GM21529 (cell line): ENCODE data around the gene SAMD1.
A peak's percentile ranks its signal among the peaks of the same experiment; 100 is the strongest.

Experiments used
- ATAC-seq: cut with Tn5 transposase; IDR thresholded peaks from one replicate; pipeline ENCODE4 v1.9.1; 2021; ENCODE audit not compliant: unreplicated experiment

The SAMD1 gene

DNA sequence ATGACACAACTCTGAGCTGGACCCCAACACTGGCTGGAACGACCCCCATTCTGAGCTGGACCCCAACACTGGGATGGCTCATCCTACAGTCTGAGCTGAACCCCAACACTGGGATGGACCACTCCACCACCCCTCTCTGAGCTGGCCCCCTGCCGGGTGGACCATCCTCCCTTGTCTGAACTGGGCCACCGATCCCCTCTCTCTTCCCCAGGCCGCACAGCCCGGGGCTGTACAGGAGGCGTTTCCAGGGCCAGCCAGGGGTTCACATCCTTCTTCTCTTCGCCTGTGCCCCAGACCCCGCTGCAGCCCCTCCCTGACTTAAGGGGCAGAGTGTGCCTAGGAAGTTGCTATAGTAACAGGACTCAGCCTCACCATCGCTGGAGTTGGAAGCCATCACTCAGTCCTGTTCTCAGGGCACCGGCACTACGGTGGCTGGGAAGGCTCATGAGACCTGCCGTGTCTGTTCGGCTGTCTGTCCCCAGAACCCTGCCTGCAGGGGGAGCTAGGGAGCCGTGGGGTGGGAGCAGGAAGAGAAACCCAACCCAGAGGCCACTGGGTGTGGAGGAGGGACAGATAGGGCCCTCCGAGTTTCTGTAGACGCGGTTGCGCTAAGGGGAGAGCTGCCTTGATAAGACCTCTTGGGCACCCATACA, 23.3 kb upstream of the SAMD1 start:
- ATAC-seq = no peak

GRCh38 chr19:14112809-14113385, 22.3 kb upstream of the SAMD1 start:
- no peak for ATAC-seq

DNA sequence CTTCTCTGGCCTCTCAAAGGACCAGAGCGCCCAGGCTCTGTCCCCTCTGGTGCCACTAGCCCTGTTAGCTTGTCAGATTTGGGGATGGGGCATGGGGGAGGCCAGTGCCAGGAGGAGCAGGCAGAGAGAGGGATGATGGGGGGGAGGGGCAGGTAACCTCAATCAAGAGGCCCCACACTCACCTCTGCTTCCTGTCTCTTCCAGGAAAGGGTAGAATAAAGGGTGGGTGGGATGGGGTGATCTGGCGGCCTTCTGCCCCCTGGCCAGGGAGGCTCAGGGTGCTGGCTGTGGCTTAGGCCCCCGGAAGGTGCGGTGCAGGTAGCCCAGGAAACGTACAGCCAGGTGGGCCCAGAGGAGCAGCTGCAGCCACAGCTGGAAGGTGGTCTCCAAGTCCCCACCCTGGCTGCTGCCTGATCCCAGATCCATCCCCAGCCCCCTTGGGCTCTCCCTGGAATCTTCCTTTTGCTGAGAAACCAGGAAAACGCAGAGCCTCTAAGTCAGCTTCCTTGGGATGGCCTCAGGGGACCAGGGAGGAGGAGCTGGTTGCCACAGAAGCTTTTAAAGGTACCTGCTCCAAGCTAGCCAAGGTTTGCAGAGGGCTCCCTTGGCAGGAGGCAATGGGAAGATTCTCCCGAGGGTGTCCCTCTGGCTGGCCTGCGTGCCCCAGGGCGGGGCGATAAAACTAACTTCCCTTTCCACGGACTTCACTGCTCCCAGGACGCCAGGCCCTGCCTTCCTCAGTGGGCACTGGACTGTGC, 21.7 kb upstream of the SAMD1 start:
- no peak for ATAC-seq

GRCh38 chr19:14111486-14111885, 20.9 kb upstream of the SAMD1 start:
- ATAC-seq = no peak

GRCh38 chr19:14110650-14111049, 20.1 kb upstream of the SAMD1 start:
- no peak for ATAC-seq

DNA sequence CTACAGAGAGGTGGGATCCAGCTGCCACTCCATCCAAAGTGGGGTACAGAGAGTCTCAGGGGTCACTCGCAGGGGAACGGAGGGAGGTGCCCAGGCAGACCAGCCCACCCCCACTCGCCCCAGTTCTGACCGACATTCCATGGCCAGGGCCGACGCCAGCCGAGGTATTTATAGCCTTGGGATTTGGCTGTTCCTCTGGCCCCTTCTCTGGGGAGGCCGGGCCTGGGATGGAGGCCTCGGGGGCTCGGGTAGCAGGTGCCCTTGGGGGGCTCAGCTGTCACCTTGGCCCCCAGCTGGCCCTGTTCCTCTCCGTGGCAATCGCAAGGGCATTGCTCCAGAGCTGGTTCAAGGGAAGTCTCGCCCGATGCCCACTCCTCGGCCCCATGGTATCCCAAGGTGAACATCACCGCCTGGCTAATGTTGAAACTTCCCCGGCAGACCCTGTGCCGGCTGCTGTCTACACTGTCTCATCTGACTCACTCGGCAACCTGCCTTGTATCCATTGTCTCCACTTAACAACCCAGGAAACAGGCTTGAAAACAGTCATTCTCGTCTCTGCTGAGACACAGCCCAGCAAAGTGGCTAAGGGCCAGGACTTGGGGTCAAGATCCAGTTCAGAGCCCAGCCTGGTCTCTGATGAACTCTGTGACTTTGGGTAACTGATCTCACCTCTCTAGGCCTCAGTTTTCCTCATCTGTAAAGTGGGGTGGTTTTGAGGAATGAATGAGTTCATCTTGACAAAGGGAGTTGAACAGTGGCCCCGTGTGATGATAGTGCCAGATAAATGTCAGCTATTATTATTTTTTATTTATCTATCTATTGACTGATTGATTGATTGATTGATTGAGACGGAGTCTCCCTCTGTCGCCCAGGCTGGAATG, 17.3 kb upstream of the SAMD1 start:
- no peak for ATAC-seq

DNA sequence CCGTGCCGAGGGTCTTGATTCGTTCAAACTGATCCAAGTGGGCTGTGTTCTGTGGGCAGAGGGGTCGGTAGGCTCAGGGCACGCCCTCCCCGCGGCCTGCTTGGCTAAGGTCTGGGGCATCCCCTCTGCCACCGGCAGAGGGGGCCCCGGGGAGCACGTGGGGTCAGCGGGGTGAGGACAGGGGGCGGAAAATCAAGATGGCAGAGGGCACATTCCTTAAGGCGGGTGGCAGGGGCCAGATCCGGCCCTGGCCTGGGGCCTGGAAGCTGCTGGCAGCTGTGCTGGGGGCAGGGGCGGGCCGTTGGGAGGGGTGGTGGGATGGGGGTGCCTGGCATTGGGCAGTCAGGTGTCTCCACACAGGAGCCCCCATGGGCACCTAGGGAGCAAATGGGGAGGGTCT, 16.3 kb upstream of the SAMD1 start:
- ATAC-seq = no peak

GRCh38 chr19:14105680-14106079, 15.1 kb upstream of the SAMD1 start:
- ATAC-seq = no peak

- no peak for ATAC-seq
Observed at GRCh38 chr19:14103310-14103709, 12.8 kb upstream of the SAMD1 start.

- no peak for ATAC-seq
Observed at GRCh38 chr19:14102756-14103155, 12.2 kb upstream of the SAMD1 start.

DNA sequence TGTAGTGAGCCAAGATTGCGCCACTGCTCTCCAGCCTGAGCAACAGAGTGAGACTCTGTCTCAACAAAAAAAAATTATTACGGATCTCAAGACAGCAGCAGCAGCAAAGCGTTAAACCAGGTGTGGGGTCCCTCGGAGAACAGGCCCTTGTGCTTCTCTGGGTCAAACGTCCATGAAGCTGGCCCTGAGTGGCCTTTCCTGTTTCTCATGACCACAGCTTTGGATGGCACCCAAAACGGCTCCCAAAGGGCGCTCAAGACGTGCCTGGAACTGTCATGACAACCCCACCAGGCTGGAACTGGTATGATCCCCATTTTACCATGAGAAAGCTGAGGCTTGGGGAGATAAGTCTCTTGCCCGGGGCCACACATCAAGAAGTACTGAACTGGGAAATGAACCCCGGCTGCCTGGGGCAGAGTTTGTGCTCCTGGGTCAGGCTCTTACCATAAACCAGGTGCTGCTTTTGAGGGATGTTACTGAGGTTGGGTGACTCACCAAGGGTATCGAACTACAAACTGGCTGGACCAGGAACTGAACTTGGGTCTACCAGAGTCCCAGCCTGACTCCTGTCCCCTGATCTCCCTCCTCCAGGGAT, 11.6 kb upstream of the SAMD1 start:
- ATAC-seq = no peak

GRCh38 chr19:14101003-14101545, 10.5 kb upstream of the SAMD1 start:
- ATAC-seq = no peak

DNA sequence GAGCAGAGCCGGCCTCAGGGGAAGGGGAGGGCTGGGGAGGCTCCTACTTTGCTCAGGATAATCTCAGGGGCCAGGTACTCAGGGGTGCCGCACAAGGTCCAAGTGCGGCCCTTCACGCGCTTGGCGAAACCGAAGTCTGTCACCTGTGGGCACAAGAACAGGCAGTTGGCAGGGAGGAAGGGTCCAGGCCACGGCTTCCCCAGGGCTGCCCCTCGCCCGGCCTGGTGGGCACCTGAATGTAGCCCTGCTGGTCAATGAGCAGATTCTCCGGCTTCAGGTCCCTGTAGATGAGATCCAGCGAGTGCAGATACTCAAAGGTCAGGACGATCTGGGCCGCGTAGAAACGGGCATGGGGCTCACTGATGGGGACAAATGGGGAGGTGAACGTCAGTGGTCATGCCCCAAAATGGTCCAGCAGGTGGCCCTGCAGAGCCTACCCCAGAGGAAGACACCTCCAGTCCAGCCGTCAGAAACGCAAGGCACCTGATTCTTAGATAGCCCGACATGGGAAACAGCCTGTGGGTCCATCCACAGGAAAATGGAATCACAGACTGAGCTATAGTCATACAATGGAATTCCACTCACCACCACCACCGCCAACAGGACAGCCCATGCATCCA, 7.1 kb upstream of the SAMD1 start:
- no peak for ATAC-seq

GRCh38 chr19:14096272-14096992, 5.9 kb upstream of the SAMD1 start:
- ATAC-seq = no peak

DNA sequence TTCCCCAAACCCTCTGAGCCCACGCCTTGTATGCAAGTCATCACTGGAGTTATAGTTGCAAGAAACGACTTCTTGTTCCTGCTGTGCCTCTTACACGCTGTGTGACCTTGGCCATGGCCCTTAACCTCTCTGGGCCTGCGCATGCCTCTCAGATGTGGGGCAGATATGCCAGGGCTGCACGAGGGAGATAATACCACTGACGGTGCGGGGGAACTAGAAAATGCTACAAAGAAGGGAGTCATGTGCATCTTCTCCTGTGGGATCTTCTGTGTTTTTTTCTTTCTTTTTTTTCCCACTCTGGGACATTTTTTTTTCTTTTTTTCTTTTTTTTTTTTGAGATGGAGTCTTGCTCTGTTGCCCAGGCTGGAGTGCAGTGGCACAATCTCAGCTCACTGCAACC, 4.3 kb upstream of the SAMD1 start:
- ATAC-seq = no peak

DNA sequence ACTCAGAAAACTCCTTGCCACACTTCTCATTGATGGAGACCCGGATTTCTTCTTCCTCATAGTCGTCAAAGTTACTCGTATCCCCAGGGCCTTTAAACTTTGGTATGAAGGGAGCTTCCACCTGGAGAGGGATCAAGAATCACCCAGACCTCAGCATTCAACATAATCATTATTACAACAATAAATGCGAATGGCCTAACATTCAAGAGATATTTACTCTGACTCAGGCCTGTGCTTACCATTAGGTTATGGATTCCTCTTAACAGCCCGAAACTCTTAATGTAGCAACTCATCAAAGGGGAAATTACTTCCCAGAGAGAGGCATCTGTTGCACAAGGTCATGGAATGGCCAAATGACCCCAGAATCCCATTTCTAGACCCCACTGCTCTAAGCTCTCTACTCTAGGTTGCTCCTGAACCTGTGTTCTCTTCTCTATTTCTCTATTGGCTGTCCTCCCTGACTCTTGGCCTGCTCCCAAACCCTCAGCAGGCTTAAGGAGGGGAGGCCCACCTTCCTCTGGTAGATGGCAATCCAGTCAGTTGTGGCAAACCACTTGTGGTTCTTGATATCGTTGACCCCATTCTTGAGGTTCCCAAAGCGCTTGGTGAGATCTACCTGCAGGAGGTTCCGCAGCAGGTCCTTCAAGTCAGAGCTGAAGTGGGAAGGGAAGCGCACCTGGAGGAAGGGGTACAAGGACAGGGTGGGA, 2.7 kb upstream of the SAMD1 start:
- ATAC-seq = no peak

GRCh38 chr19:14091813-14092462, 1.4 kb upstream of the SAMD1 start:
- peak; percentile 15 for ATAC-seq

- ATAC-seq = peak; percentile 44
Observed at GRCh38 chr19:14091081-14091812, 696 bp upstream of the SAMD1 start.
